ENCODE measurements around the gene DYRK1A.

GRCh38 chr21:37410639-37411038 lies 44.1 kb downstream of the DYRK1A start:
- TF ChIP-seq CTCF (IDR thresholded peaks at IDR 0.05; ENCODE audit: low read length) = no peak
- TF ChIP-seq EZH2phosphoT487 (IDR thresholded peaks at IDR 0.05; ENCODE audit: low read length) = no peak

All from MM.1S (cell line).